Stimulated activated naive CD8-positive, alpha-beta T cell treated with anti-CD3 and anti-CD28 coated beads, Interleukin-15, amount 100 ng/mL, for 72 hours (primary cell): Measurements from ENCODE around the gene GPR156.

Experiments used
- ATAC-seq: fragments of 150-1000 bp; cut with Tn5 transposase; 2 replicates; pipeline ENCODE4 v1.10.0; 2021; ENCODE audit warnings: mild to moderate bottlenecking, moderate library complexity
- DNase-seq, 2 donors: peaks; one replicate each; pipeline ENCODE4 v3.0.0; 2021 to 2022
- H3K27ac Mint-ChIP-seq, 2 donors: one replicate each; pipeline ENCODE4 v1.8.0; 2022; ENCODE audit warnings: mild to moderate bottlenecking in 2 of 2, mixed read lengths in 2 of 2, moderate library complexity in 2 of 2
- H3K27me3 Mint-ChIP-seq: one replicate; pipeline ENCODE4 v1.8.0; 2022; ENCODE audit warnings: mixed read lengths
- H3K4me1 Mint-ChIP-seq: one replicate; pipeline ENCODE4 v1.8.0; 2022; ENCODE audit warnings: mild to moderate bottlenecking, mixed read lengths
- H3K4me3 Mint-ChIP-seq, 2 donors: one replicate each; pipeline ENCODE4 v1.8.0; 2022; ENCODE audit warnings: mild to moderate bottlenecking in 2 of 2, mixed read lengths in 2 of 2, moderate library complexity in 1 of 2
- H3K9me3 Mint-ChIP-seq, 2 donors: one replicate each; pipeline ENCODE4 v1.8.0; 2022; ENCODE audit warnings: mixed read lengths in 2 of 2

GPR156 gene

GRCh38 chr3:120286465-120286864 is 1.4 kb upstream of the GPR156 start:
- Mint-ChIP-seq H3K27ac (no peak overlapping the region), H3K4me1 (no peaks in the 10 kb centered on the region), H3K9me3 (peaks cover 4 to 12% of the 10 kb centered on the region in 2 donors), H3K27me3 (peaks cover 77% of the 10 kb centered on the region), H3K4me3 (no peak overlapping the region)
- DNase-seq (no peak), ATAC-seq (no peak)

DNA sequence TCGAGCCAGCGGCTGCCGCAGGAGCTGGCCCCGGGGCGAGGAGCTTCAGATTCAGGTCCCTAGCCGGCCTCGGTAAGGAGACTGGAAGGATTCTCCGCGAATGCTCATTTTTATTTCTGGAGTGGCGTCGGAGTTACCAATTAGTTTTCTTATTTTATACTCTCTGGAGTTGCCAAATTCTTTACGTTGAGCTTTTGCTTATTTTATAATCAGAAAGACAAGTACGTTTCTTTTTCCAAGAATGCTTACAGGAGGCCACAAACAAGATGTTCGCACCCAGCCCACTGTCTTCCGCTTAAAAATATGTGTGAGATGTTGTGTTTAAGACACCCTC is 453 bp upstream of the GPR156 start:
- Mint-ChIP-seq H3K4me3 (no peak overlapping the region), H3K27ac (no peak overlapping the region), H3K4me1 (no peaks in the 10 kb centered on the region), H3K27me3 (peaks cover 81% of the 10 kb centered on the region), H3K9me3 (peaks cover 4 to 7% of the 10 kb centered on the region in 2 donors)
- ATAC-seq (no peak), DNase-seq (no peak)

GRCh38 chr3:120281261-120281660 is 3.8 kb downstream of the GPR156 start:
- no peaks in the 10 kb centered on the region for H3K4me1 Mint-ChIP-seq
- H3K27me3 Mint-ChIP-seq: peaks cover 73% of the 10 kb centered on the region
- no peak overlapping the region for H3K4me3 Mint-ChIP-seq

DNA sequence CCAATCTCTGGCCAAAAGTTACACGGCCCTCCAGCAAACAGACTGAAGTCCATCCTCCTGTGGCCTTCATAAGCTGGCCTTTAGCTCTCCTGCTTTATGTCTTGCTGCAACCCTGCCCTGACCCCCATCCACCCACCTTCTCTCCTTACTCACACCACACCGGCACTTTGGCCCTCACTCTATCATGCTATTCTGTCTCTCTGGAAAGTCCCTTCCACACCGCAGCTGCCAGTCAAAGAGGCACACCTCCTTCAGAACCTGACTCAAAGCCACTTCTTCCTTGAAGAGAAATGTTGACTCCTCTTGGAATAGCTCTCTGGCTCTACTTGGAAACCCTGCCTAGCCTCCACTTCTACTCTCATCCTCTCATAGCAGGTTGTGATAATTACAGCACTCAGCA is 4.5 kb downstream of the GPR156 start:
- no peak overlapping the region for H3K27ac Mint-ChIP-seq
- H3K9me3 Mint-ChIP-seq: no peaks in the 10 kb centered on the region
- H3K27me3 Mint-ChIP-seq: peaks cover 73% of the 10 kb centered on the region
- DNase-seq (no peak), ATAC-seq (no peak)
- no peaks in the 10 kb centered on the region for H3K4me1 Mint-ChIP-seq
- no peak overlapping the region for H3K4me3 Mint-ChIP-seq

More at GRCh38 chr3:120281261-120281660, 3.8 kb downstream of the GPR156 start:
- ATAC-seq (no peak), DNase-seq (no peak)
- Mint-ChIP-seq H3K9me3 (no peaks in the 10 kb centered on the region), H3K27ac (no peak overlapping the region)

DNA sequence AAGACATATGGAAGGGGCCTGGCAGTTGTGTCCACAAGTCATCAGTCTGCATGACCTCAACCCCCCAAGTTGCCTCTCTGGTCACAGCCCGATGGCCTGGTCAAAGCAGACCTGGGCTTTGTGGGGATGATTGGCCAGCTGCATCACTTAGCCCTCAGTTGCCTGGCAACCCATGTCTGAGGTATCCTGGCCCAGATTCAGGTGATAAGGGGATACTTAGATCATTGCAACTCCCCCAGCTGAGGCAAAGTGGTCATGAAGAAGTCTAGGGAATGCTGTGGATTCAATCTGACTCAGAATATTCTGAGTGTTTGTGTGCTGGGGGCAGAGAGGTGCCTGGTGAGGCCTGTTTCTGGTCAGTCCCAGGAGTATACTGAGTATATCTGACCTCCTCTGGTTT is 5.0 kb downstream of the GPR156 start:
- Mint-ChIP-seq H3K9me3 (no peaks in the 10 kb centered on the region), H3K27me3 (peaks cover 76% of the 10 kb centered on the region), H3K4me3 (no peak overlapping the region), H3K4me1 (no peaks in the 10 kb centered on the region), H3K27ac (no peak overlapping the region)
- DNase-seq: no peak
- ATAC-seq: no peak

GRCh38 chr3:120276767-120277166 is 8.3 kb downstream of the GPR156 start:
- Mint-ChIP-seq H3K27me3 (peaks cover 50% of the 10 kb centered on the region), H3K4me1 (no peaks in the 10 kb centered on the region), H3K27ac (no peak overlapping the region), H3K9me3 (no peaks in the 10 kb centered on the region), H3K4me3 (no peak overlapping the region)
- DNase-seq (no peak), ATAC-seq (no peak)

- H3K27me3 Mint-ChIP-seq: peaks cover 42% of the 10 kb centered on the region
Measured at GRCh38 chr3:120275618-120276017, 9.4 kb downstream of the GPR156 start.

GRCh38 chr3:120274739-120275167 is 10.3 kb downstream of the GPR156 start:
- no peaks in the 10 kb centered on the region for H3K4me1 Mint-ChIP-seq

More at GRCh38 chr3:120275618-120276017, 9.4 kb downstream of the GPR156 start:
- ATAC-seq (no peak), DNase-seq (no peak)
- no peak overlapping the region for H3K27ac Mint-ChIP-seq
- no peaks in the 10 kb centered on the region for H3K4me1 Mint-ChIP-seq
- H3K9me3 Mint-ChIP-seq: no peaks in the 10 kb centered on the region
- no peak overlapping the region for H3K4me3 Mint-ChIP-seq

GRCh38 chr3:120272286-120272685 is 12.7 kb downstream of the GPR156 start:
- H3K27ac Mint-ChIP-seq: no peak overlapping the region
- H3K4me3 Mint-ChIP-seq: no peak overlapping the region
- ATAC-seq: no peak
- no peaks in the 10 kb centered on the region for H3K9me3 Mint-ChIP-seq
- DNase-seq: no peak
- no peaks in the 10 kb centered on the region for H3K4me1 Mint-ChIP-seq
- peaks cover 42% of the 10 kb centered on the region for H3K27me3 Mint-ChIP-seq

More at GRCh38 chr3:120274739-120275167, 10.3 kb downstream of the GPR156 start:
- no peak for DNase-seq
- H3K27me3 Mint-ChIP-seq: peaks cover 50% of the 10 kb centered on the region
- no peak overlapping the region for H3K4me3 Mint-ChIP-seq
- ATAC-seq: no peak
- no peak overlapping the region for H3K27ac Mint-ChIP-seq
- no peaks in the 10 kb centered on the region for H3K9me3 Mint-ChIP-seq

- DNase-seq (no peak), ATAC-seq (no peak)
- H3K27ac Mint-ChIP-seq: no peak overlapping the region
- H3K9me3 Mint-ChIP-seq: no peaks in the 10 kb centered on the region
- no peak overlapping the region for H3K4me3 Mint-ChIP-seq
- peaks cover 37% of the 10 kb centered on the region for H3K27me3 Mint-ChIP-seq
- no peaks in the 10 kb centered on the region for H3K4me1 Mint-ChIP-seq
Measured at GRCh38 chr3:120265989-120266388, 19.0 kb downstream of the GPR156 start.

- no peak for ATAC-seq
- H3K9me3 Mint-ChIP-seq: no peaks in the 10 kb centered on the region
- H3K4me3 Mint-ChIP-seq: no peak overlapping the region
Measured at GRCh38 chr3:120264963-120265362, 20.1 kb downstream of the GPR156 start.

GRCh38 chr3:120263792-120264191 is 21.2 kb downstream of the GPR156 start:
- Mint-ChIP-seq H3K4me1 (no peaks in the 10 kb centered on the region), H3K4me3 (no peak overlapping the region), H3K9me3 (no peaks in the 10 kb centered on the region), H3K27me3 (peaks cover 21% of the 10 kb centered on the region), H3K27ac (no peak overlapping the region)
- DNase-seq: no peak
- ATAC-seq: no peak

More at GRCh38 chr3:120264963-120265362, 20.1 kb downstream of the GPR156 start:
- no peak for DNase-seq
- Mint-ChIP-seq H3K27me3 (peaks cover 27% of the 10 kb centered on the region), H3K27ac (no peak overlapping the region), H3K4me1 (no peaks in the 10 kb centered on the region)

- ATAC-seq (no peak), DNase-seq (no peak)
- Mint-ChIP-seq H3K27ac (no peak overlapping the region), H3K4me3 (no peak overlapping the region), H3K4me1 (no peaks in the 10 kb centered on the region), H3K9me3 (peaks cover 31 to 33% of the 10 kb centered on the region in 2 donors), H3K27me3 (peaks cover 21% of the 10 kb centered on the region)
Measured at GRCh38 chr3:120258009-120258408, 27.0 kb downstream of the GPR156 start.

- no peak for DNase-seq
- H3K4me1 Mint-ChIP-seq: no peaks in the 10 kb centered on the region
- H3K9me3 Mint-ChIP-seq: no peaks in the 10 kb centered on the region
- peaks cover 21% of the 10 kb centered on the region for H3K27me3 Mint-ChIP-seq
- H3K27ac Mint-ChIP-seq: no peak overlapping the region
- ATAC-seq: no peak
- H3K4me3 Mint-ChIP-seq: no peak overlapping the region
Measured at GRCh38 chr3:120245386-120245785, 39.6 kb downstream of the GPR156 start.

DNA sequence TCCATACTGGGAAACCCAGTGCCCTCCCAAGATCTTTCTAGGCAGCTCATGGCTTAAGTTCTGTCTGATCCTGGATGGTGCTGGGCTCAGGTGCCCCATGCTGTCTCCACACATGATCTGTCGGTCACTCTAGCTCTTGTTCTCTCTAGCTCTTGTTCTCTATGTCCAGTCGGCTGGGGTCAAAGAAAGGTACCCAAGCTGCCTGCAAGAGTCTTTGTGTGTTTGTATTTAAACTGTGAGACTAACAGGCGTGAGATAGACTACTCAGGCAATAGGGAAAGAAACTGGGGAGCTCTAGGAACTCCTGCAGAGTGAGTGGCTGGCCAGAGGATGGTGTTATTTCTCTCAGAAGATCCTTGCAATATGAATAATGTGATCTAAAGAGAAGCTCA is 40.2 kb downstream of the GPR156 start:
- DNase-seq (no peak), ATAC-seq (no peak)
- Mint-ChIP-seq H3K27me3 (peaks cover 26% of the 10 kb centered on the region), H3K4me3 (no peak overlapping the region), H3K27ac (no peak overlapping the region), H3K4me1 (no peaks in the 10 kb centered on the region), H3K9me3 (no peaks in the 10 kb centered on the region)

GRCh38 chr3:120239644-120240043 is 45.4 kb downstream of the GPR156 start:
- H3K27ac Mint-ChIP-seq: no peak overlapping the region
- no peak overlapping the region for H3K4me3 Mint-ChIP-seq
- no peak for DNase-seq
- no peaks in the 10 kb centered on the region for H3K4me1 Mint-ChIP-seq
- no peak for ATAC-seq
- no peaks in the 10 kb centered on the region for H3K9me3 Mint-ChIP-seq
- H3K27me3 Mint-ChIP-seq: peaks cover 43% of the 10 kb centered on the region

GRCh38 chr3:120227710-120228347 is 57.2 kb downstream of the GPR156 start:
- peak; percentile 60 for ATAC-seq
- H3K27me3 Mint-ChIP-seq: no peaks in the 10 kb centered on the region
- peak in 1 of 2 donors; percentile 2 for DNase-seq
- H3K9me3 Mint-ChIP-seq: no peaks in the 10 kb centered on the region
- H3K27ac Mint-ChIP-seq: no peak overlapping the region
- H3K4me1 Mint-ChIP-seq: peaks cover 16% of the 10 kb centered on the region
- H3K4me3 Mint-ChIP-seq: no peak overlapping the region
